GM23338 (cell line): ENCODE measurements around the gene ZEB2. TPM values are rescaled to one million over a fixed set of nuclear protein-coding genes. Genes with fewer than 3 reads are reported as not detected.

Source experiments
- ATAC-seq: fragments of 200-7000 bp; cut with Tn5 transposase; 3 replicates; pipeline ENCODE4 v1.9.1; 2020
- DNase-seq: peaks from one replicate; pipeline ENCODE4 v3.0.0-alpha.2; 2015; ENCODE audit warnings: low spot score
- H2AFZ ChIP-seq: fragments of 200-600 bp; sonication (generic); 2 replicates; pipeline ENCODE4 v1.8.0; 2016; ENCODE audit warnings: antibody characterized with exemption, mild to moderate bottlenecking, moderate library complexity
- H3F3A ChIP-seq: fragments of 200-600 bp; sonication (generic); replicated peaks from 2 replicates; pipeline ENCODE4 v1.8.0; 2017; ENCODE audit warnings: antibody characterized with exemption, mixed run types, low read depth
- H3K27ac ChIP-seq: fragments of 200-600 bp; sonication (generic); 2 replicates; pipeline ENCODE4 v1.6.1; 2016; ENCODE audit warnings: low read depth
- H3K27me3 ChIP-seq: fragments of 200-600 bp; sonication (generic); 2 replicates; pipeline ENCODE4 v1.8.0; 2016; ENCODE audit warnings: mild to moderate bottlenecking, mixed run types, moderate library complexity; ENCODE audit not compliant: insufficient read depth
- H3K36me3 ChIP-seq: fragments of 200-600 bp; sonication (generic); 2 replicates; pipeline ENCODE4 v1.8.0; 2016; ENCODE audit warnings: mild to moderate bottlenecking; ENCODE audit not compliant: insufficient read depth
- H3K4me1 ChIP-seq: fragments of 200-600 bp; sonication (generic); 2 replicates; pipeline ENCODE4 v1.8.0; 2016; ENCODE audit warnings: mild to moderate bottlenecking, moderate library complexity; ENCODE audit not compliant: insufficient read depth
- H3K4me2 ChIP-seq: fragments of 200-600 bp; sonication (generic); 2 replicates; pipeline ENCODE4 v1.7.1; 2017; ENCODE audit warnings: mixed run types
- H3K4me3 ChIP-seq: fragments of 200-600 bp; sonication (generic); 2 replicates; pipeline ENCODE4 v1.6.1; 2016; ENCODE audit warnings: mixed run types
- H3K79me2 ChIP-seq: fragments of 200-600 bp; sonication (generic); replicated peaks from 2 replicates; pipeline ENCODE4 v1.8.0; 2017; ENCODE audit warnings: mild to moderate bottlenecking; ENCODE audit not compliant: insufficient read depth
- H3K9me2 ChIP-seq: fragments of 200-600 bp; sonication (generic); 2 replicates; pipeline ENCODE4 v1.8.0; 2017; ENCODE audit not compliant: insufficient read depth
- H4K20me1 ChIP-seq: fragments of 200-600 bp; sonication (generic); replicated peaks from 2 replicates; pipeline ENCODE4 v1.8.0; 2017; ENCODE audit warnings: mild to moderate bottlenecking; ENCODE audit not compliant: insufficient read depth
- H3K27ac Mint-ChIP-seq: 2 replicates; pipeline ENCODE4 v1.8.0; 2020; ENCODE audit warnings: inconsistent platforms, mild to moderate bottlenecking, moderate library complexity, mixed read lengths
- H3K27me3 Mint-ChIP-seq: 3 replicates; pipeline ENCODE4 v1.8.0; 2022; ENCODE audit warnings: low read depth, mild to moderate bottlenecking, moderate library complexity, mixed read lengths, inconsistent platforms; ENCODE audit not compliant: insufficient read depth, poor library complexity
- H3K36me3 Mint-ChIP-seq: 3 replicates; pipeline ENCODE4 v1.8.0; 2021; ENCODE audit warnings: low read depth, mild to moderate bottlenecking, inconsistent platforms, moderate library complexity, mixed read lengths
- H3K4me1 Mint-ChIP-seq: 3 replicates; pipeline ENCODE4 v1.8.0; 2020; ENCODE audit warnings: mild to moderate bottlenecking, inconsistent platforms, mixed read lengths
- H3K4me3 Mint-ChIP-seq: 3 replicates; pipeline ENCODE4 v1.8.0; 2021; ENCODE audit warnings: moderate library complexity, mild to moderate bottlenecking, inconsistent platforms, mixed read lengths
- H3K9me3 Mint-ChIP-seq: 3 replicates; pipeline ENCODE4 v1.8.0; 2020; ENCODE audit warnings: moderate library complexity, mild to moderate bottlenecking, inconsistent platforms, mixed read lengths
- CREB1 ChIP-seq: fragments of 250-450 bp; sonication (Bioruptor Pico); IDR thresholded peaks from 2 replicates; pipeline ENCODE4 v1.5.0; 2020; ENCODE audit warnings: low read depth, mild to moderate bottlenecking, moderate library complexity
- CTCF ChIP-seq, 2 experiments: fragments of 200-600 bp in 1 of 2; sonication (generic) in 1 of 2; conservative IDR thresholded peaks; 2 replicates each; pipeline versions ENCODE4 v1.5.1 to v1.6.1; 2016 to 2017; ENCODE audit warnings: antibody characterized with exemption in 2 of 2, low read depth in 2 of 2, mild to moderate bottlenecking in 2 of 2, moderate library complexity in 1 of 2
- ETS1 ChIP-seq: IDR thresholded peaks from 2 replicates; pipeline ENCODE4 v1.6.1; 2016; ENCODE audit warnings: antibody characterized with exemption
- EZH2 ChIP-seq: fragments of 200-600 bp; sonication (generic); IDR thresholded peaks from one replicate; pipeline ENCODE4 v1.8.0; 2017; ENCODE audit warnings: antibody characterized with exemption, mild to moderate bottlenecking, low read depth; ENCODE audit not compliant: unreplicated experiment
- EZH2phosphoT487 ChIP-seq: fragments of 200-600 bp; sonication (generic); IDR thresholded peaks from one replicate; pipeline ENCODE4 v1.8.1; 2018; ENCODE audit warnings: antibody characterized with exemption; ENCODE audit not compliant: unreplicated experiment
- JUNB ChIP-seq: IDR thresholded peaks from one replicate; pipeline ENCODE4 v1.6.1; 2016; ENCODE audit warnings: antibody characterized with exemption; ENCODE audit not compliant: unreplicated experiment
- NANOG ChIP-seq: IDR thresholded peaks from 2 replicates; pipeline ENCODE4 v1.6.1; 2016; ENCODE audit warnings: antibody characterized with exemption, borderline replicate concordance
- POLR2AphosphoS5 ChIP-seq: IDR thresholded peaks from 2 replicates; pipeline ENCODE4 v1.6.1; 2016; ENCODE audit warnings: antibody characterized with exemption, low read depth
- STAT1 ChIP-seq: IDR thresholded peaks from one replicate; pipeline ENCODE4 v1.6.1; 2016; ENCODE audit warnings: antibody characterized with exemption; ENCODE audit not compliant: unreplicated experiment
- ZNF114 ChIP-seq: fragments of 250-450 bp; sonication (Bioruptor Pico); IDR thresholded peaks from 2 replicates; pipeline ENCODE4 v1.5.0; 2020; ENCODE audit warnings: mild to moderate bottlenecking, moderate library complexity
- ZNF331 ChIP-seq: fragments of 250-450 bp; sonication (Bioruptor Pico); IDR thresholded peaks from 2 replicates; pipeline ENCODE4 v1.5.0; 2020; ENCODE audit warnings: low read depth, mild to moderate bottlenecking, moderate library complexity
- ZNF462 ChIP-seq: fragments of 250-450 bp; sonication (Bioruptor Pico); IDR thresholded peaks from 2 replicates; pipeline ENCODE4 v1.5.0; 2020; ENCODE audit warnings: mild to moderate bottlenecking, moderate library complexity
- polyA plus RNA-seq: library from polyadenylated mRNA; unstranded; fragments of >200 nt; fragmentation: Nextera tagmentation; extraction: Ambion mirVana; gene quantifications from 2 replicates; pipeline ENCODE4 v1.2.1, GENCODE V29; 2016
- total RNA-seq: library from RNA; depleted of rRNA; stranded (reverse); fragments of >200 nt; shearing (Covaris generic); gene quantifications from 2 replicates; pipeline ENCODE4 v1.2.3, GENCODE V29; 2014
- TF ChIP-seq, protein P1 (sequence below): IDR thresholded peaks from one replicate; pipeline ENCODE4 v1.6.1; 2018; ENCODE audit warnings: antibody characterized with exemption; ENCODE audit not compliant: unreplicated experiment

The ZEB2 gene
- total and polyA plus RNA-seq, 2 experiments from 2014 or later: 0.45 TPM; not detected in 1

DNA sequence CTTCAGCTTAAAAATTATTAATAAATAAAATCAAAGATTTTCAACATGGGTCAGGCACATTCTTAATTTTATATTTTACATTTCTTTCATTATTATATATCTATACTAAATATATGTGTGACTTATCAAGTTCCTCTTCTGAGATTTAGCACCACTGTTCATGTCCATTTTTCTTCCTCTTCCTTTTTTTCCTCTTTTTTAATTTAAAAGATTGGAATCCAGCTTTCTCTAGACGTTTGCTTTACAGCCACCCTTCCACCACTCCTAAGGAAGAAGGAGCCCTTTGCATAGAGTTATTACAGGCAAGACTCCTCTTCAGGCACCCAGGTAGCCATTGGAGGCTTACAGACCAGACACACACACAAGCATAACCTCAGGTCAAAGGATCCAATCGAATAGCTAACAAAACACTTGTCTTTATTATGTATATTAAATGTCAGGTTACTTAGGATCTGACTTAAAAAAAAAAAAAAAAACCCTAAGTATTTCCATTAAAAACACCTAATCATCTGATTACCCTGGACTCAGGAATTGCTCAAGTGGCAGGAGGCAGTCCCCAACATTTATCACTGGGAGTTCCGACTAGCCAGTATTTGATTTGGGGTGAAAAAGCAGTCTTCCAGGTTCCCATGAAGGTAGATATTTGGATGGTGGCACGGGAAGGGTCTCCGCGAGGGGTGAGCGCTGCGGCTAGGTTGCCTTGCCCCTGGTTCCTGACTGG lies 2.4 kb upstream of the ZEB2 start:
- Mint-ChIP-seq H3K9me3 (no peaks in the 10 kb centered on the region; the same call in 2 of the 3 replicates), H3K27me3 (peaks cover 20% of the 10 kb centered on the region), H3K4me3 (peak overlapping the region; percentile 71), H3K4me1 (peaks cover 49% of the 10 kb centered on the region), H3K36me3 (no peaks in the 10 kb centered on the region), H3K27ac (no peak overlapping the region)
- Histone ChIP-seq H3K9me2 (no peaks in the 10 kb centered on the region), H2AFZ (no peak overlapping the region), H3K79me2 (no peaks in the 10 kb centered on the region), H4K20me1 (peaks cover 16% of the 10 kb centered on the region), H3K27ac (no peak overlapping the region), H3K36me3 (no peaks in the 10 kb centered on the region), H3K27me3 (peaks cover 80% of the 10 kb centered on the region), H3K4me1 (peaks cover 63% of the 10 kb centered on the region), H3K4me2 (peak overlapping the region; percentile 86), H3K4me3 (peak overlapping the region; percentile 52), H3F3A (peaks cover 17% of the 10 kb centered on the region)
- TF ChIP-seq, protein P1, sequence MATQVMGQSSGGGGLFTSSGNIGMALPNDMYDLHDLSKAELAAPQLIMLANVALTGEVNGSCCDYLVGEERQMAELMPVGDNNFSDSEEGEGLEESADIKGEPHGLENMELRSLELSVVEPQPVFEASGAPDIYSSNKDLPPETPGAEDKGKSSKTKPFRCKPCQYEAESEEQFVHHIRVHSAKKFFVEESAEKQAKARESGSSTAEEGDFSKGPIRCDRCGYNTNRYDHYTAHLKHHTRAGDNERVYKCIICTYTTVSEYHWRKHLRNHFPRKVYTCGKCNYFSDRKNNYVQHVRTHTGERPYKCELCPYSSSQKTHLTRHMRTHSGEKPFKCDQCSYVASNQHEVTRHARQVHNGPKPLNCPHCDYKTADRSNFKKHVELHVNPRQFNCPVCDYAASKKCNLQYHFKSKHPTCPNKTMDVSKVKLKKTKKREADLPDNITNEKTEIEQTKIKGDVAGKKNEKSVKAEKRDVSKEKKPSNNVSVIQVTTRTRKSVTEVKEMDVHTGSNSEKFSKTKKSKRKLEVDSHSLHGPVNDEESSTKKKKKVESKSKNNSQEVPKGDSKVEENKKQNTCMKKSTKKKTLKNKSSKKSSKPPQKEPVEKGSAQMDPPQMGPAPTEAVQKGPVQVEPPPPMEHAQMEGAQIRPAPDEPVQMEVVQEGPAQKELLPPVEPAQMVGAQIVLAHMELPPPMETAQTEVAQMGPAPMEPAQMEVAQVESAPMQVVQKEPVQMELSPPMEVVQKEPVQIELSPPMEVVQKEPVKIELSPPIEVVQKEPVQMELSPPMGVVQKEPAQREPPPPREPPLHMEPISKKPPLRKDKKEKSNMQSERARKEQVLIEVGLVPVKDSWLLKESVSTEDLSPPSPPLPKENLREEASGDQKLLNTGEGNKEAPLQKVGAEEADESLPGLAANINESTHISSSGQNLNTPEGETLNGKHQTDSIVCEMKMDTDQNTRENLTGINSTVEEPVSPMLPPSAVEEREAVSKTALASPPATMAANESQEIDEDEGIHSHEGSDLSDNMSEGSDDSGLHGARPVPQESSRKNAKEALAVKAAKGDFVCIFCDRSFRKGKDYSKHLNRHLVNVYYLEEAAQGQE: no peak
- no peak for TF ChIP-seq ETS1
- TF ChIP-seq ZNF462: no peak
- TF ChIP-seq ZNF331: no peak
- no peak for TF ChIP-seq NANOG
- no peak for TF ChIP-seq ZNF114
- TF ChIP-seq EZH2phosphoT487: no peak
- TF ChIP-seq EZH2: no peak
- TF ChIP-seq POLR2AphosphoS5: no peak
- TF ChIP-seq CREB1 (CRISPR knock-in tag): no peak
- TF ChIP-seq STAT1: no peak
- no peak for TF ChIP-seq CTCF (conservative IDR thresholded peaks at IDR 0.05; ENCODE audit: low read depth in 2 of 2)
- no peak for TF ChIP-seq JUNB
- no peak for ATAC-seq
- DNase-seq: no peak
